Diencephalon (tissue), 1 donor: ENCODE measurements around the gene RCBTB2. TPM values are rescaled to one million over a fixed set of nuclear protein-coding genes. Genes with fewer than 3 reads are reported as not detected.

Experiments used
- total RNA-seq: library from RNA; depleted of rRNA; stranded (reverse); fragments of >200 nt; gene quantifications from one replicate; pipeline ENCODE4 v1.2.3, GENCODE V29; 2014

Gene RCBTB2
- total RNA-seq, result 34.1 TPM

GRCh38 chr13:48532506-48533499 lies at the start of gene RCBTB2:
Gene RCBTB2, minus strand, starts transcription at chr13:48533080. Its CDS starts 11,141 bp downstream, at chr13:48521939.

Other genes starting within 250 kb of the RCBTB2 start
- 45.4 TPM for gene RB1, start 229.3 kb downstream of the RCBTB2 start, total RNA-seq
- 13.8 TPM for gene LPAR6, start 120.0 kb downstream of the RCBTB2 start, total RNA-seq
- 3.7 TPM for gene CYSLTR2, start 120.8 kb upstream of the RCBTB2 start, total RNA-seq